Epithelial cell of alveolus of lung (primary cell): Measurements from ENCODE around the gene CD83. TPM values are rescaled to one million over a fixed set of nuclear protein-coding genes. Genes with fewer than 3 reads are reported as not detected.

ENCODE experiments used
- total RNA-seq: library from RNA; depleted of rRNA; stranded (reverse); fragments of >200 nt; gene quantifications from 2 replicates; pipeline ENCODE4 v1.2.1, GENCODE V29; 2015

Gene CD83, protein sequence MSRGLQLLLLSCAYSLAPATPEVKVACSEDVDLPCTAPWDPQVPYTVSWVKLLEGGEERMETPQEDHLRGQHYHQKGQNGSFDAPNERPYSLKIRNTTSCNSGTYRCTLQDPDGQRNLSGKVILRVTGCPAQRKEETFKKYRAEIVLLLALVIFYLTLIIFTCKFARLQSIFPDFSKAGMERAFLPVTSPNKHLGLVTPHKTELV
- total RNA-seq: 0.88 and 1.0 TPM in 2 replicates

DNA sequence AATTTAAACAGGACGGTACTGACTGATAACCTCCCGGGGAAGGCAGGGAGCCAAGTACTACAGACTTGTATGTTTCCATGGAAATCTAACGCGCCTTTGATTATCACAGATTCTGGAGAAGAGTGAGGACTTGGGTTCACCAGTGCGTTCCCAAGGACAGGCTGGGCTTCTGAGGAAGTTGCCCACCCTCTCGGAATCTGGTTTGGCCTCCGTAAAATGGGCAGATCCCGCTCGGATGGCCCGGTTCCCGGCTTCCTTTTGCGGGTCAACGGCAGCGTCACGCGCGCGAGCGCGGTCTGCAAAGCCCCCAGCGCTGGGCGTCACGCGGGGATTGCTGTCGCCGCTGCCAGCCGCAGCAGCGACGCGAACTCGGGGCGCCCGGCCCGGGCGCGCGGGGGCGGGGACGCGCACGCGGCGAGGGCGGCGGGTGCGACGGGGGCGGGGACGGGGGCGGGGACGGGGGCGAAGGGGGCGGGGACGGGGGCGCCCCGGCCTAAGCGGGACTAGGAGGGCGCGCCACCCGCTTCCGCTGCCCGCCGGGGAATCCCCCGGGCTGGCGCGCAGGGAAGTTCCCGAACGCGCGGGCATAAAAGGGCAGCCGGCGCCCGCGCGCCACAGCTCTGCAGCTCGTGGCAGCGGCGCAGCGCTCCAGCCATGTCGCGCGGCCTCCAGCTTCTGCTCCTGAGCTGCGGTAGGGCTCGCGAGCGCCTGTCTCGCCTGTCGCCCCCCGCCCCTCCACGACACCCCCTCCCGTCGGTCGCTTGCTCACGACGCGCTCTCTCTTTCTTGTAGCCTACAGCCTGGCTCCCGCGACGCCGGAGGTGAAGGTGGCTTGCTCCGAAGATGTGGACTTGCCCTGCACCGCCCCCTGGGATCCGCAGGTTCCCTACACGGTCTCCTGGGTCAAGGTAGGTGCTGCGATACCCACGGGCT is at the start of gene CD83:
TSS of gene CD83 (plus strand) at position 615 of the 933 bp plus-strand sequence. CDS start at position 655, 40 bp downstream.

Other genes with a start within 250 kb of the CD83 start
- 2.2 and 5.3 TPM in 2 replicates for gene RNF182, start 192.8 kb upstream of the CD83 start, total RNA-seq